Measurements from ENCODE around the gene ELMO1. TPM values are rescaled to one million over a fixed set of nuclear protein-coding genes. Genes with fewer than 3 reads are reported as not detected.

ELMO1 gene
- total RNA-seq, 1 experiment from 2014 or later = 137 TPM

GRCh38 chr7:37390114-37390513, 58.5 kb downstream of the ELMO1 start:
- Histone ChIP-seq H3K4me2 (ENCODE audit: low read depth, low read length, poor library complexity, severe bottlenecking) (no peak overlapping the region), H3K79me2 (ENCODE audit: low read length) (no peaks in the 10 kb centered on the region), H3K4me1 (ENCODE audit: low read length) (peaks cover 5% of the 10 kb centered on the region; the same call in 1 of the 2 replicates), H2AFZ (ENCODE audit: low read length) (no peak overlapping the region), H3K9ac (ENCODE audit: low read length) (no peak overlapping the region), H4K20me1 (ENCODE audit: insufficient read depth, low read depth, low read length) (peaks cover 5% of the 10 kb centered on the region; the same call in 1 of the 2 replicates), H3K9me3 (ENCODE audit: low read length) (no peaks in the 10 kb centered on the region), H3K27me3 (ENCODE audit: low read length) (no peaks in the 10 kb centered on the region), H3K4me3 (ENCODE audit: low read length) (no peak overlapping the region), H3K27ac (ENCODE audit: low read length) (no peak overlapping the region), H3K9me2 (replicated peaks; ENCODE audit: insufficient read depth, low read length) (no peaks in the 10 kb centered on the region), H3K36me3 (ENCODE audit: insufficient read depth, low read length) (no peaks in the 10 kb centered on the region)
- no peak for DNase-seq

- H3K9me3 ChIP-seq (ENCODE audit: low read length) = no peaks in the 10 kb centered on the region
- H3K9me2 ChIP-seq (replicated peaks; ENCODE audit: insufficient read depth, low read length) = no peaks in the 10 kb centered on the region
- H4K20me1 ChIP-seq (ENCODE audit: insufficient read depth, low read depth, low read length) = peaks cover 2% of the 10 kb centered on the region; the same call in 1 of the 2 replicates
- no peak overlapping the region for H3K4me2 ChIP-seq (ENCODE audit: low read depth, low read length, poor library complexity, severe bottlenecking)
- DNase-seq = no peak
- H3K79me2 ChIP-seq (ENCODE audit: low read length) = no peaks in the 10 kb centered on the region
- no peak overlapping the region for H3K9ac ChIP-seq (ENCODE audit: low read length)
- no peak overlapping the region for H3K4me3 ChIP-seq (ENCODE audit: low read length)
- no peaks in the 10 kb centered on the region for H3K36me3 ChIP-seq (ENCODE audit: insufficient read depth, low read length)
- H3K4me1 ChIP-seq (ENCODE audit: low read length) = peaks cover 5% of the 10 kb centered on the region; the same call in 1 of the 2 replicates
- no peak overlapping the region for H2AFZ ChIP-seq (ENCODE audit: low read length)
- H3K27me3 ChIP-seq (ENCODE audit: low read length) = no peaks in the 10 kb centered on the region
- no peak overlapping the region for H3K27ac ChIP-seq (ENCODE audit: low read length)
Observed at GRCh38 chr7:37388811-37389210, 59.9 kb downstream of the ELMO1 start.

DNA sequence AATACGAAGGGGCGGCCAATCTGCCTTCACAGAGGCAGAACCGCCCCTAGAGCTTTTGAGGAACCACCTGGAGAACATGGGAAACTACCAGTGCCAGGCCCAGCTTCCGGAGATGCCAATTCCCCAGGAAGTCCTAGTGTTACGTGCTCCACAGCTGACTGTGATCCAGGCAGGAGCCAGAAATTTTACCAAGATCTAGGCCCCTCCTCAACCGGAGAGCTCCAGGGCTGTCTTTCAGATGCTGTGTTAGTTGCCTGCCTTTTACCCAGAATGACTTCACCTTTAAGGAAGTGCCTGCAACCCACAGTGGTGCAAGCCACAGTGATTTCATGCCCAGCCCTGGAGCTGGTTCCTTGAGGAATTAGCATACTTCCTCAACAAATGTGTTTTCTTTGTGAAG, 62.9 kb downstream of the ELMO1 start:
- no peaks in the 10 kb centered on the region for H3K27me3 ChIP-seq (ENCODE audit: low read length)
- H3K4me3 ChIP-seq (ENCODE audit: low read length) = no peak overlapping the region
- no peaks in the 10 kb centered on the region for H3K36me3 ChIP-seq (ENCODE audit: insufficient read depth, low read length)
- no peaks in the 10 kb centered on the region for H3K9me2 ChIP-seq (replicated peaks; ENCODE audit: insufficient read depth, low read length)
- no peak overlapping the region for H3K9ac ChIP-seq (ENCODE audit: low read length)
- DNase-seq = no peak
- H2AFZ ChIP-seq (ENCODE audit: low read length) = no peak overlapping the region
- H4K20me1 ChIP-seq (ENCODE audit: insufficient read depth, low read depth, low read length) = no peaks in the 10 kb centered on the region; the same call in 1 of the 2 replicates
- H3K79me2 ChIP-seq (ENCODE audit: low read length) = no peaks in the 10 kb centered on the region
- no peak overlapping the region for H3K4me2 ChIP-seq (ENCODE audit: low read depth, low read length, poor library complexity, severe bottlenecking)
- no peaks in the 10 kb centered on the region for H3K4me1 ChIP-seq (ENCODE audit: low read length)
- H3K27ac ChIP-seq (ENCODE audit: low read length) = no peak overlapping the region
- H3K9me3 ChIP-seq (ENCODE audit: low read length) = no peaks in the 10 kb centered on the region

DNA sequence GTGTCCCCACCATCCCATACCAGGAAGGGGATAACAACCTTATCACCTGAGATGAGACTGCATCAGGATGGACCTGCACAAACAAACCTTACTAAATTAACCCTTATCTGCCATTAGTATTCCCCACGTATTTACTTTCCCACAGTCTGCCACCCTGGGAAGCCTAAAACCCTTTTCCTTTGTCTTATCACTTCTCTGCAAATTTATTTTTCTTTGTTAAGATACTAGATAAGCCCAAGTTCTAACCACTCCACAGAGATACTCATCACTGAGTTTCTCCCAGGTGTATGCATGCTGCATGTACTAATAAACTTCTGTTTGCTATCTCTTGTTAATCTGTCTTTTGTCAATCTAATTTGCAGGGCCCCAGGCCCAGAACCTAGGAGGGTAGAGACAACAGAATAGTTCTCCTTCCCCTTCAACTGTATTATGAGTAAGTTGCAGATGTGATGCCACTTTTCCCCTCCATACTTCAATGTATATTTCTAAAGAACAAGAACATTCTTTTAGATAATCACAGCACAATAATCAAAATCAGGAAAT, 66.0 kb downstream of the ELMO1 start:
- Histone ChIP-seq H3K9me3 (ENCODE audit: low read length) (no peaks in the 10 kb centered on the region), H3K4me1 (ENCODE audit: low read length) (no peaks in the 10 kb centered on the region), H3K4me2 (ENCODE audit: low read depth, low read length, poor library complexity, severe bottlenecking) (no peak overlapping the region), H3K79me2 (ENCODE audit: low read length) (no peaks in the 10 kb centered on the region), H3K9ac (ENCODE audit: low read length) (no peak overlapping the region), H3K36me3 (ENCODE audit: insufficient read depth, low read length) (no peaks in the 10 kb centered on the region), H2AFZ (ENCODE audit: low read length) (no peak overlapping the region), H4K20me1 (ENCODE audit: insufficient read depth, low read depth, low read length) (no peaks in the 10 kb centered on the region; the same call in 1 of the 2 replicates), H3K27ac (ENCODE audit: low read length) (no peak overlapping the region), H3K9me2 (replicated peaks; ENCODE audit: insufficient read depth, low read length) (no peaks in the 10 kb centered on the region), H3K27me3 (ENCODE audit: low read length) (no peaks in the 10 kb centered on the region), H3K4me3 (ENCODE audit: low read length) (no peak overlapping the region)
- no peak for DNase-seq

DNA sequence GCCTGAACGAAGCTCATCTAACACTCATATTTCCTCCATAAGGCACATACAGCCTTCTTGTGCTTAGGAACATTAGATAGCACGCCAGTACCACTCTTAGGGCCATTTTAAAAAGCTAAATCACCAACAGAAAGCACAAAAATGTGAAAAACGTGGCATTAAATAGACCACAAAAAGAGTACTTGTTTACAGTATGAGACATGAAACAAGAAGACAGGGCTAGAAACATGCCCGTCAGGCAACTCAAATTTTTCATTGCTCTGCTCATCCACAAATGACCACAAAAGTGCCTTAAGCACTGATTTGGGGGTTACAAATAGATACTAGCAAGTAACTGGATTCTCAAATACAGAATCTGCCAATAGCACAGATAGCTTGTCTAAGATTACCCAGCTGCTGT, 67.8 kb downstream of the ELMO1 start:
- Histone ChIP-seq H3K9me3 (ENCODE audit: low read length) (peaks cover 11% of the 10 kb centered on the region), H3K79me2 (ENCODE audit: low read length) (no peaks in the 10 kb centered on the region), H3K4me1 (ENCODE audit: low read length) (no peaks in the 10 kb centered on the region), H2AFZ (ENCODE audit: low read length) (no peak overlapping the region), H3K36me3 (ENCODE audit: insufficient read depth, low read length) (no peaks in the 10 kb centered on the region), H4K20me1 (ENCODE audit: insufficient read depth, low read depth, low read length) (no peaks in the 10 kb centered on the region; the same call in 1 of the 2 replicates), H3K4me2 (ENCODE audit: low read depth, low read length, poor library complexity, severe bottlenecking) (no peak overlapping the region), H3K9ac (ENCODE audit: low read length) (no peak overlapping the region), H3K27me3 (ENCODE audit: low read length) (no peaks in the 10 kb centered on the region), H3K27ac (ENCODE audit: low read length) (no peak overlapping the region), H3K4me3 (ENCODE audit: low read length) (no peak overlapping the region), H3K9me2 (replicated peaks; ENCODE audit: insufficient read depth, low read length) (no peaks in the 10 kb centered on the region)
- DNase-seq = no peak

GRCh38 chr7:37379546-37380277, 69.0 kb downstream of the ELMO1 start:
- H3K9me2 ChIP-seq (replicated peaks; ENCODE audit: insufficient read depth, low read length) = no peaks in the 10 kb centered on the region
- no peak overlapping the region for H3K4me3 ChIP-seq (ENCODE audit: low read length)
- H3K9ac ChIP-seq (ENCODE audit: low read length) = no peak overlapping the region
- no peak overlapping the region for H3K4me2 ChIP-seq (ENCODE audit: low read depth, low read length, poor library complexity, severe bottlenecking)
- no peaks in the 10 kb centered on the region for H3K36me3 ChIP-seq (ENCODE audit: insufficient read depth, low read length)
- no peak overlapping the region for H3K27ac ChIP-seq (ENCODE audit: low read length)
- H3K9me3 ChIP-seq (ENCODE audit: low read length) = peaks cover 11% of the 10 kb centered on the region
- no peaks in the 10 kb centered on the region for H4K20me1 ChIP-seq (ENCODE audit: insufficient read depth, low read depth, low read length)
- no peaks in the 10 kb centered on the region for H3K79me2 ChIP-seq (ENCODE audit: low read length)
- H2AFZ ChIP-seq (ENCODE audit: low read length) = no peak overlapping the region
- H3K4me1 ChIP-seq (ENCODE audit: low read length) = no peaks in the 10 kb centered on the region
- no peaks in the 10 kb centered on the region for H3K27me3 ChIP-seq (ENCODE audit: low read length)
- no peak for DNase-seq

- Histone ChIP-seq H3K27ac (ENCODE audit: low read length) (no peak overlapping the region), H3K27me3 (ENCODE audit: low read length) (no peaks in the 10 kb centered on the region), H3K79me2 (ENCODE audit: low read length) (no peaks in the 10 kb centered on the region), H3K4me1 (ENCODE audit: low read length) (no peaks in the 10 kb centered on the region), H2AFZ (ENCODE audit: low read length) (no peak overlapping the region), H3K4me2 (ENCODE audit: low read depth, low read length, poor library complexity, severe bottlenecking) (no peak overlapping the region), H3K36me3 (ENCODE audit: insufficient read depth, low read length) (no peaks in the 10 kb centered on the region), H3K4me3 (ENCODE audit: low read length) (no peak overlapping the region), H3K9me3 (ENCODE audit: low read length) (peaks cover 11% of the 10 kb centered on the region), H4K20me1 (ENCODE audit: insufficient read depth, low read depth, low read length) (no peaks in the 10 kb centered on the region), H3K9me2 (replicated peaks; ENCODE audit: insufficient read depth, low read length) (no peaks in the 10 kb centered on the region), H3K9ac (ENCODE audit: low read length) (no peak overlapping the region)
- DNase-seq = no peak
Observed at GRCh38 chr7:37377231-37377630, 71.4 kb downstream of the ELMO1 start.

GRCh38 chr7:37376386-37376785, 72.3 kb downstream of the ELMO1 start:
- Histone ChIP-seq H3K4me2 (ENCODE audit: low read depth, low read length, poor library complexity, severe bottlenecking) (no peak overlapping the region), H3K4me1 (ENCODE audit: low read length) (no peaks in the 10 kb centered on the region), H3K27me3 (ENCODE audit: low read length) (no peaks in the 10 kb centered on the region), H3K9me2 (replicated peaks; ENCODE audit: insufficient read depth, low read length) (no peaks in the 10 kb centered on the region), H2AFZ (ENCODE audit: low read length) (no peak overlapping the region), H3K4me3 (ENCODE audit: low read length) (no peak overlapping the region), H3K27ac (ENCODE audit: low read length) (no peak overlapping the region), H3K9ac (ENCODE audit: low read length) (no peak overlapping the region), H3K79me2 (ENCODE audit: low read length) (no peaks in the 10 kb centered on the region), H3K36me3 (ENCODE audit: insufficient read depth, low read length) (no peaks in the 10 kb centered on the region), H4K20me1 (ENCODE audit: insufficient read depth, low read depth, low read length) (no peaks in the 10 kb centered on the region), H3K9me3 (ENCODE audit: low read length) (peaks cover 11% of the 10 kb centered on the region)
- no peak for DNase-seq
